ENCODE results near the gene TAF8.

TAF8 gene

GRCh38 chr6:42125663-42126062 is 75.3 kb downstream of the TAF8 start:
- no peak for DNase-seq

DNA sequence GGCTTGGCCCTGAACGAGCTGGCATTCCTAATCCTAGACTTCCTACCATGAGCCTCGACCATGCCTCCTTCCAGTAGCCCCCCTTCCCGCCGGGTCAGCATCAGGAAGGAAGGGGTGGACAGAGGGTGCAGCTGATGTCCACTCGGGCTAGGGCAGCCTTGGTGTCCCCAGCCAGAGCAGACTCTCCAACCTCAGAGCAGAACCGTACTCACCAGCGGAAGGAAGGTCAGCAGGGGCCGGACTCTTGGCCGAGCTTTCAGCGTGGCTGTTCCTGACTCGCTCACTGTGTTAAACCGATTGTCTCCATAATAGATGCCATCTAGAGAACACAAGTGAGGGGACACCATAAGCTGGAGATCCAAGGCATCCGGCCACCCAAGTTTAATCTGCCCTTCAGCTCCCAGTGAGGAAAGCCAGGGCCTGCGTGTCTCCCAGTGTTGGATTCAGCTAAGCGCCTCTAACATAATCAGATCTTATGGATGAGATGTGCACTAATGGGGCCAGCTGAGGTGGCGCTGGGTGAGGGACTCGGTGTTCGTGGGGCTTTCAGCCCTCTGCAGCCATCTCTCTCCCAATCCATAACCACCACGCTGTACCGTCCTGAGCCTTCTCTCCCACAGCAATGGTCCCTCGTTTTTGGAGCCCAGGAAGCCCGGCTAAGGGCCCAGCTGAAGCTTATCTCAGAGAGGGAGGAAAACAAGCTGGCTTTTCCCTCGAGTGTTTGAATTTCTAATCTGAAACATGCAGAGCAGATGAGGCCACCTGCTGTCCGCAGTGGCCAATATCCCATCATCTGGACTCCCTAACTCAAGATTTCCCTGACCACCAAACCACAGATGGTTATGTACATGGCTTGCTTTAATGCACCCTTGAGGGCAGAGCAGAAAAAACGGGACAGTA is 78.4 kb downstream of the TAF8 start:
- DNase-seq: no peak

- DNase-seq: no peak
Measured at GRCh38 chr6:42129360-42129676, 79.0 kb downstream of the TAF8 start.

- DNase-seq: no peak
Measured at GRCh38 chr6:42131531-42131930, 81.2 kb downstream of the TAF8 start.

- DNase-seq: no peak
Measured at GRCh38 chr6:42133926-42134325, 83.6 kb downstream of the TAF8 start.

DNA sequence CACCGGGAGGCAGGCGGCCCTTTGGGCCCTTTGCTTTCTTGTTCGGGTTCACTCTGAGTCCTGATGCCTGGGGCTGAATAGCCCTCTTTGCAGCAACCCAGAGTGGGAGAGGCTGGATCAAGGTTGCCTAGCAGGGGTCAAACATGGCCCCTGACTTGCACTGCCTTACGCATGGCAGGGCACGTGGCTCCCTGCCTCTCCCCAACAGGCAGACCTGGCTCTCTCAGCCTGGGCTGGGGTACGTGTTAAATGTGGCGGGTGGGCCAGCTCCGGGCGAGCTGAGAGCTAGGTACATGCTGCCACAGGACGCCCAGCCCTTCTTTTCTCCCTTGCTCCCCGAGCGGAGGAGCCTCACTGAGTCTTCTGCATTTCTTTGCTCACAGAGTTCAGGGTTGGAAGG is 84.8 kb downstream of the TAF8 start:
- no peak for DNase-seq

- no peak for DNase-seq
Measured at GRCh38 chr6:42135722-42136121, 85.4 kb downstream of the TAF8 start.

GRCh38 chr6:42136508-42137193 is 86.3 kb downstream of the TAF8 start:
- DNase-seq: peak; percentile 10
